Activated effector memory CD4-positive, alpha-beta T cell treated with anti-CD3 and anti-CD28 coated beads, Interleukin-2, amount 50 U/mL, for 16 hours (primary cell): ENCODE results near the gene LIPK.
"Not testable (repeated sequence)": the region's sequence is repeated elsewhere in the genome, so short reads cannot be mapped to it uniquely, and the experiment has no call there.

Experiments used
- DNase-seq: peaks from one replicate; pipeline ENCODE4 v3.0.0-alpha.2; 2020

The LIPK gene

GRCh38 chr10:88721392-88721791 lies 15.3 kb downstream of the LIPK start:
- no peak for DNase-seq

GRCh38 chr10:88725798-88726197 lies 19.7 kb downstream of the LIPK start:
- no peak for DNase-seq

DNA sequence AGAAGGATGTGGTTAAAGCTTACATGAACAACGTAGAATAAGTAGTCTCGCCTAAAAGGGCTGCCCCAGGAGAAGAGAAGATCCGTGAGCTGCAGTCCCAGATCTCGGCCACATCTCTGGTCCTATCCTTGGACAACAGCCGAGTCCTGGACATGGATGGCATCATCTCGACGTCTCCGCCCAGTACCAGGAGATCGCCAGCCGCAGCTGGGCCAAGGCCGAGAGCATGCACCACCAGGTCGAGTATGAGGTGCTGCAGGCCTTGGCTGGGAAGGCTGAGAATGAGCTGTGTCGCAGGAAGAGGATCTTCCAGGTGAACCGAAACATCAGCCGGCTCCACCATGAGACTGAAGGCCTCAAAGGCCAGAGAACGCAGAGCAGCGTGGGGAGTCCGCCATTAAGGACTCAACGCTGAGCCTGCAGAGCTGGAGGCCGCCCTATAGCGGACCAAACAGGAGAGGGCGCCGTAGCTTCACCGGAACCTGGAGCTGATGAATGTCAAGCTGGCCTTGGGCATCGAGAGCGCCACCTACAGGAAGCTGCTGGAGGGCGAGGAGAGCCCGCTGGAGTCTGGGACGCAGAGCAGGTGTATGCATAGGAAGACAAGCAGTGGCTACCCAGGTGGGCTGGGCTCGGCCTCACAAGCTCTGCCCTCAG lies 22.2 kb downstream of the LIPK start:
- peak; percentile 69 for DNase-seq

DNA sequence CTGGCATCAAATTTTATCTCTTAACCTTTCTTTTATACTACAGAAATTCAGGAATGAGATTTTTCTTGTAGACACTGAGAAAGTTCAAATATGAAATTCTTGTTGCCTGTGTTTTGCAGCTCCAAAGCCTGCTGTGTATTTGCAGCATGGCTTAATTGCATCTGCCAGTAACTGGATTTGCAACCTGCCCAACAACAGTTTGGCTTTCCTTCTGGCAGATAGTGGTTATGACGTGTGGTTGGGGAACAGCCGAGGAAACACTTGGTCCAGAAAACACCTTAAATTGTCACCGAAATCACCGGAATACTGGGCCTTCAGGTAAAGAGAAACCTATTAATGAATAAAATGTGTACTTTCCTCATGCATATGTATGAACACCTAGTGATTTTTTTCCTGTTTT lies 24.8 kb downstream of the LIPK start:
- no peak for DNase-seq

GRCh38 chr10:88731296-88731695 lies 25.2 kb downstream of the LIPK start:
- DNase-seq: no peak

DNA sequence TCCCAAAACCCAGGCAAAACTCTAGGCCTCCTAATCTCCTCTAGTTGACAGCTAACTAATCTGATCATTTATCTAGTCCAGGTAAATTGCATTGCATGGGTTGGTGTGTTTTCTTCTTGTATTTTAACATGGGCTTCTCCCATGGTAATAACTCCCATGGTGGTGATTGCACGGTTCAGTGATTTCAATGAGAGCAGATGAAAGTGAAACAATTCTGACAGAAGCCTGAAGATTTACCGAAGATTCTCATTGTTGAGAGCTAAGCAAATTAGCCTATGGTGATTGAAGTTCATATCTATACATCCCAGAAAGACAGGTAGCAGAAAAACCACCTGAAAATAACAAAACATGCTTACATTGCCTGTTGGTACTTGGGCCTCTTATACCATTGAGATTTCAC lies 27.2 kb downstream of the LIPK start:
- no peak for DNase-seq

DNA sequence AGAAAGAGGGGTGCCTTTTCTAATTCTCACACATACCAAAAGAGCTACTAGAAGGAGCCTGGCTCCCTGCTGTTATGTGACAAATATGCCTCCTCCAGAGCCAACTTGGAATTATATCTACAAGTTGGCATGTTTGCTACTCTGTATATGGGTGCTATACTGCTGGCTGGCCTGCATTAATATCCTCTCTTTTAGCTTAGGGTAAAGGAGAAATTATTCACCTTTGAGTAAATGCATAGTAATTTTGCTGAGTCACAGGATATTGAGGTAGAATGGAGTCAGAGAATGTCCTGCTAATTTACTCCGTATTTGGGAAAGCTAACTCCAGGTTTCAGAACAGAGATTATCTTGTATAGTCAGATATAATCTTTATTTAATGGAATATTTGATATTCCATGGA lies 29.6 kb downstream of the LIPK start:
- DNase-seq: no peak

DNA sequence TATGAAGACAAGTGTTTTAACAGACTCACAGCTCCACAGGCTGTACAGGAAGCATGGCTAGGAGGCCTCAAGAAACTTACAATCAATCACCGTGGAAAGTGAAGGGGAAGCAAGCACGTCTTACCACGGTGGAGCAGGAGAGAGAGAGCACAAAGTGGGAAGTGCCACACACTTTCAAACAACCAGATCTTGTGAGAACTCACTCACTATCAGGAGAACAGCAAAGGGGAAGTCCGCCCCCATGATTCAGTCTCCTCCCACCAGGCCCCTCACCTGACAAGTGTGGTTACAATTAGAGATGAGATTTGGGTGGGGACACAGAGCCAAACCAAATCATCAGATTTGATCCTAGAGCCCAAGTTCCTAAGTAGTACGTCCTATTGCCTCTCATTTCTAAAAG lies 35.9 kb downstream of the LIPK start:
- DNase-seq: not testable (repeated sequence)

DNA sequence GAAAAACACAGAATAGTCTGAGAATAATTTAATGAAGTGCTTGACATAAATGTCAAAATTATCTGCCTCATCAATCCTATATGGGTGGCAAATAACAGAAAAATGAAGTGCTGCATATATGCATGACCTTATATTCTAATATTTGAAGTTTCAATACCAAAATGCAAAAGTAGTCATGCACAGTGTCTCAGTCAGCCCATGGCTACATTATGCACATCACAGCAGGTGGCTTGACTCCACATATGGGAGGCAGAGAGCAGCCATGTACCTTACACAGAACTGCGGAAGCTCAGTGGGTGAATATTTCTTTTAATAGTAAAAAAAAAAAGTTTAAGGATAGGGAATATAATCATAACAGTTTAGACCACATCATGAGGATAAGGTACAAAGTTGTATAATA lies 36.4 kb downstream of the LIPK start:
- DNase-seq: no peak

GRCh38 chr10:88744002-88744401 lies 38.0 kb downstream of the LIPK start:
- no peak for DNase-seq

DNA sequence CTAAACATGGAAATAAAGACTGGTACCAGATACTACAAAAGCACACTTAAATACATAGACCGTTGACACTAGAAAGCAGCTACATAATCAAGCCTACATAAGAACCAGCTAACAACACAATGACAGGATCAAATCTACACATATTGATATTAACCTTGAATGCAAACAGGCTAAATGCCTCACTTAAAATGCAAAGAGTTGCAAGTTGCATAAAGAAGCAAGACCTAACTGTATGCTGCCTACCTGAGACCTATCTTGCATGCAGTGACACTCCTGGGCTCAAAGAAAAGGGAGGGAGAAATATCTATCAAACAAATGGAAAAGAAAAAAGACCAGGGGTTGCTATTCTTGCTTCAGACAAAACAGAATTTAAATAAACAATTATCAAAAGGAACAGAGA lies 39.6 kb downstream of the LIPK start:
- no peak for DNase-seq

- DNase-seq: no peak
Observed at GRCh38 chr10:88754287-88754686, 48.2 kb downstream of the LIPK start.

GRCh38 chr10:88755753-88756152 lies 49.7 kb downstream of the LIPK start:
- no peak for DNase-seq

DNA sequence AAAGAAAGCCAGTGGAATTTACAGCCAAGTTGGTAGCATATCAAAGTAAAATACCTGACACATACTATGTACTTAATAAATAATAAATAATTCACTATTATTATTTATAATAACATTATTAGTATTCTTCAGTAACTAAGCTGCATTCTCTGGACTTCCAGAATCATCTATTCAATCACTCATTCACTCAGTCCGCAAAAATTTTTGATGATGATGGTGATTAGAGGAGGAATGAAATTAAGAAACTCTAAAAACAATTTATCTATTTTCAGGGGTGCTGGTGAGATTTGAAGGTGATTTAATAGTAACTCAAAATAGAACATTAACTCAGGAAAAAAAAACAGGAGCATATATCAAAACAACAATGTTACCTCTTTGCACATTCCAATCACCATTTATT lies 50.6 kb downstream of the LIPK start:
- no peak for DNase-seq

DNA sequence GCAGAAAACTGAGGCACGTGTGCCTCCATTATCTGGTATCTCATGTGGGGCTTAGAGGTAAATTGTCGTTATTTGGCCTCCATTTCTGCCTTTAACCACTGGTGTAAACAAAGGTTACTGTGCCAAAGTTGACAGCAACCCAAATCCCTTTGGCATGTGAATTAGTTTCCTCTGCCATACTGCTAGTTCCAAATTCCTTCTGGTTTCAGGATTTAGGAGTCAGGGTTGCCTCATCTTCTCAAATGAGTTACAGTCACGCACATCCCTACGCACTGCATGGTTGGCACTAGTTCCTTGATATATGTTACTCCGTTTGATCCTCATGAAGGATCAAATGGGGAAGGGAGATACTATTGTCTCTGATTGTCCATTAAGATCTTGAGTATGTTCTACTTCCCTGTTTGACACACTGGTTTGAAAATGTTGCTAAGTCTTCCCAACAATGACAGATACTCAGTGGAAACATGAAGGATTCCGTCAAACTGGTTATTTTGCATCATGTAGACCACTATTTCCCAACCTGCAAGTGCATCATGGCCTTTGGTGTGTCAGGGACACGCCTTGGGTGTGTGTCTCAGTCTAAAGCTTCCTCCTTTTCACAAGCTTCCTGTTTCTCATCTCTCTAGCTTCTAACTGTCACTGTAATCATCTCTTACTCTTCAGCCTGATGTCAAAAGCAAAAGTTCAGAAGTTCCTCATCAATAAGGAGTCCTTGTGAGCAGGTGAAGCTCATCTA lies 53.5 kb downstream of the LIPK start, which contains the start of gene LIPN:
LIPN (plus strand) TSS at position 655 of the 736 bp plus-strand sequence. CDS start 1,386 bp downstream, outside the sequence.
- DNase-seq: no peak

- no peak for DNase-seq
Observed at GRCh38 chr10:88762906-88763305, 56.9 kb downstream of the LIPK start.

GRCh38 chr10:88763441-88763840 lies 57.4 kb downstream of the LIPK start:
- no peak for DNase-seq

GRCh38 chr10:88764110-88764509 lies 58.1 kb downstream of the LIPK start:
- DNase-seq: no peak

GRCh38 chr10:88765816-88766215 lies 59.8 kb downstream of the LIPK start:
- no peak for DNase-seq

DNA sequence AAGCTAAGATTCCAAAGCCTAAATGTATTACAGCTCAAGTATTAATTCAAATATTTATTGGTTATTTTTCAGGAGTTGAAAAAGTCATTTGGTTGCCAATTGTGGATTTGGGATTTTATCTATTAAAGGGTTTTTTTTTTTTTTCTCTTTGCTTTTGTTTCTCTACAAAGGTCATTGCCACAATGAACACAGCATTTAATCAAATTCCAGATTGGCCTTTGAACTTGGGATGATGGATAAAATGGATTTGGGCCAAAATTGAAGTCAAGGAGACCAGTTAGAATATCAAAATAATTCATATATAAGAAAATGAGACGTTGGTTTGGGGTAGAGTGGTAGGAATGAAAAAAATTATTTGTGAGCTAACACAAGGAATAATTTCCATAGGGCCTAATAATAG lies 63.3 kb downstream of the LIPK start:
- DNase-seq: no peak

DNA sequence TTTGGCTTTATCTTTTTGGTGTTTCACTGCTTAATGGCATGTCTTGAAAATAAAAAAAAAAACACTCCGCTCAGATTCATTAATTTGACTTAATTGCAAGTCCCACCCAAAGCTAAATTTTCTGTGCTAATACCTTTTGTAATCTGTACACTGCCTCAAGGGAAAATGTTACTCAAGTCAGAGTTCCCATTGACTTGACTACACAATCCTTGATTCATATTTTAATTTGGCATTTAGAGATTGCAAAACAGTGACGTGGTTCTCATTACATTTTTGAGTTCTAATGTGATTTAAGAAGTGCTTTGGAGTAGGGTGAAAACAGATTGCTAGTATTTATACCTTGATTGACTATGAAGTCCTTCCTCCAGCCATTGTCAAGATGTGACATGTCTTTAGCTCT lies 75.2 kb downstream of the LIPK start:
- no peak for DNase-seq

- no peak for DNase-seq
Observed at GRCh38 chr10:88782222-88782621, 76.2 kb downstream of the LIPK start.

DNA sequence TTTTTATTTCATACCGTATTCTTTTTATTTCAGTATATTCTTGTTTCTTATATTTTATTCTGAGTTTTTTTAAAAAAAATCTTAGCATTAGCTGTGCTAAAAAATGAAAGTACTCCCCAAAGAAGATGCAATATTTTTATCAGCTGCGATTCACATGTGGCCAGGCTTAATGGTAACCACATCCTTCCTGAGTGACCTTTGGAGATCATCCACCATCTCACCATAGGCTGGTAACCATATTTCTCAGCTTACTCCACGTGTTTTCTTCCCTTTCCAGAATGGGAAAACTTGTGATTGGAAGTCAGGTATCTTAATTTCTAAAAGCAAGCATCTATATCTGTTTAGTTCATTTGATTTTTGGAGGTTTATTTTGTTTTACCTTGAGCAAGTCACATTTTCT lies 77.7 kb downstream of the LIPK start:
- no peak for DNase-seq

DNA sequence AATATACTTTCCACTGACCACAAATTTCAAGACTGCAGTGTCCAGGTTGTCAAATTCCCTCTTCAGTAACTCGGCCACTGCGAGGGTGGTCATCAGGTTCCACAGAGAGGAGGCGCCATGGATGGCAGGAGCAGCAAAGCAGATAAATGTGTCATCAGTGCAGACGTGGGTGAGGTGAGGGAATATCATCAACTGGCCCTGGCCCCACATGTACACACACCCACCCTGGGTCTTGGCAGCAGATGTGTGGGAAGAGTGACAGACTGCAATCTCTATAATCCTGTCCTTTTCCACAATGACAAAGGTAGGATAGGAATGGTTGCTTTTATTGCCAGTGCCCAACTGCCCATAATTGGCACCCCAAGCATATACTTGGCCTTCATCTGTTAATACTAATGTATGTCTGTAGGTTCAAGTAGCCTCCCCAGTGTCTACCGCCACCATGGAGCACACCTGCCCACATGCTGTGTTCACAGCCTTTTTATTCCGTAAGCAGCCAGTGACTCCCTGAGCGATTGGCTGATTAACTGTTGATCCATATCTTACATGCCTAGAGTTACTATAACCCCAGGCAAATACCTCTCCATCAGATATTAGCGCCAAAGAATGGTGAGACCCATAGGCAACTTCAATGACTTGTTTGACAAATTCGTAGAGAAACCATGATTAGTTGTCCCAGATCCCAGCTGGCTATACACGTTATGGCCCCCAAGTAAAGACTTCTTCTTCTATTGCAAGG lies 80.2 kb downstream of the LIPK start:
- no peak for DNase-seq
